Fibroblast of skin of right quadriceps (primary cell): ENCODE results near the gene ANKRD42.
"Not testable (repeated sequence)": the region's sequence is repeated elsewhere in the genome, so short reads cannot be mapped to it uniquely, and the experiment has no call there.

Source experiments
- DNase-seq: peaks from one replicate; pipeline ENCODE4 v3.0.0-alpha.2; 2013

The ANKRD42 gene

GRCh38 chr11:83174008-83174407 lies 19.5 kb upstream of the ANKRD42 start:
- DNase-seq, result no peak

GRCh38 chr11:83175815-83176214 lies 17.7 kb upstream of the ANKRD42 start:
- DNase-seq, result no peak

GRCh38 chr11:83181815-83182214 lies 11.7 kb upstream of the ANKRD42 start:
- no peak for DNase-seq

GRCh38 chr11:83185767-83186166 lies 7.7 kb upstream of the ANKRD42 start:
- DNase-seq, result no peak

- no peak for DNase-seq
Measured at GRCh38 chr11:83187465-83187864, 6.0 kb upstream of the ANKRD42 start.

GRCh38 chr11:83191491-83191890 lies 2.0 kb upstream of the ANKRD42 start:
- DNase-seq, result no peak

GRCh38 chr11:83191986-83192385 lies 1.5 kb upstream of the ANKRD42 start:
- DNase-seq, result no peak

GRCh38 chr11:83192606-83193245 lies 786 bp upstream of the ANKRD42 start:
- DNase-seq, result no peak

GRCh38 chr11:83194281-83195142 lies 1.0 kb downstream of the ANKRD42 start:
- peak; percentile 77 for DNase-seq

- DNase-seq, result no peak
Measured at GRCh38 chr11:83195143-83195466, 1.6 kb downstream of the ANKRD42 start.

- DNase-seq, result no peak
Measured at GRCh38 chr11:83195649-83196048, 2.1 kb downstream of the ANKRD42 start.

GRCh38 chr11:83200035-83200434 lies 6.5 kb downstream of the ANKRD42 start:
- no peak for DNase-seq

- DNase-seq, result no peak
Measured at GRCh38 chr11:83205608-83206185, 12.2 kb downstream of the ANKRD42 start.

- no peak for DNase-seq
Measured at GRCh38 chr11:83206221-83206620, 12.7 kb downstream of the ANKRD42 start.

GRCh38 chr11:83206771-83207382 lies 13.4 kb downstream of the ANKRD42 start:
- DNase-seq, result not testable (repeated sequence)

GRCh38 chr11:83219095-83219494 lies 25.6 kb downstream of the ANKRD42 start:
- DNase-seq, result no peak

GRCh38 chr11:83220260-83220659 lies 26.7 kb downstream of the ANKRD42 start:
- DNase-seq, result no peak

GRCh38 chr11:83221694-83222093 lies 28.2 kb downstream of the ANKRD42 start:
- no peak for DNase-seq

- no peak for DNase-seq
Measured at GRCh38 chr11:83222499-83222898, 29.0 kb downstream of the ANKRD42 start.

GRCh38 chr11:83223457-83223856 lies 29.9 kb downstream of the ANKRD42 start:
- DNase-seq, result no peak

GRCh38 chr11:83235825-83236224 lies 42.3 kb downstream of the ANKRD42 start:
- DNase-seq, result no peak

- no peak for DNase-seq
Measured at GRCh38 chr11:83238111-83238510, 44.6 kb downstream of the ANKRD42 start.

- peak; percentile 59 for DNase-seq
Measured at GRCh38 chr11:83241291-83241946, 47.9 kb downstream of the ANKRD42 start.
